Endothelial cell of umbilical vein (primary cell): ENCODE measurements around the gene VSX1. TPM values are rescaled to one million over a fixed set of nuclear protein-coding genes. Genes with fewer than 3 reads are reported as not detected.

ENCODE experiments used
- BruUV-seq: library from RNA; stranded (reverse); fragments of 400-500 nt; replicated peaks from 2 replicates; lab custom pipeline; 2021; lab: Mats Ljungman, UMichigan
- CTCF ChIA-PET: fragments of 300-600, 350-600 bp; sonication (Branson Sonifier 250); formaldehyde crosslinking; loops from one replicate; lab custom pipeline; 2021; ENCODE audit warnings: antibody characterized with exemption, inconsistent platforms; lab: Charles Lee
- POLR2A ChIA-PET: fragments of 300-600, 350-600 bp; sonication (Branson Sonifier 250); formaldehyde crosslinking; loops from one replicate; lab custom pipeline; 2021; ENCODE audit warnings: antibody characterized with exemption, inconsistent platforms; lab: Charles Lee
- DNase-seq: peaks from one replicate; pipeline ENCODE4 v3.0.0-alpha.2; 2011; ENCODE audit warnings: low read depth, low spot score
- FAIRE-seq: peaks from 2 replicates; lab custom pipeline; 2011; peaks lifted over from hg19 to GRCh38; lab: Jason Lieb, UNC
- H2AFZ ChIP-seq: 2 replicates; pipeline ENCODE4 v1.6.0; 2012; ENCODE audit warnings: low read depth, low read length, control low read depth, inconsistent platforms
- H3K27ac ChIP-seq: 2 replicates; pipeline ENCODE4 v1.5.1; 2011; ENCODE audit warnings: low read depth, mild to moderate bottlenecking, control low read depth, low read length, moderate library complexity; ENCODE audit not compliant: insufficient read depth
- H3K27me3 ChIP-seq, 2 experiments: 2 replicates each; pipeline versions ENCODE4 v1.6.0 to v1.6.1; 2011; ENCODE audit warnings: low read length in 2 of 2, mixed read lengths in 1 of 2; ENCODE audit not compliant: control insufficient read depth in 2 of 2, insufficient read depth in 2 of 2
- H3K36me3 ChIP-seq, 2 experiments: 2 replicates in 1 of 2; 3 replicates in 1 of 2; pipeline ENCODE4 v1.5.1; 2011; ENCODE audit warnings: low read length in 2 of 2, mild to moderate bottlenecking in 1 of 2, moderate library complexity in 1 of 2; ENCODE audit not compliant: control insufficient read depth in 2 of 2, insufficient read depth in 2 of 2; ENCODE audit errors: extremely low read depth in 1 of 2
- H3K4me1 ChIP-seq: 3 replicates; pipeline ENCODE4 v1.5.1; 2011; ENCODE audit warnings: mild to moderate bottlenecking, low read length; ENCODE audit not compliant: control insufficient read depth, insufficient read depth; ENCODE audit errors: extremely low read depth
- H3K4me2 ChIP-seq: 2 replicates; pipeline ENCODE4 v1.6.1; 2011; ENCODE audit warnings: low read length, control low read depth, mixed read lengths; ENCODE audit not compliant: insufficient read depth
- H3K4me3 ChIP-seq, 3 experiments: fragments of 200-600 bp in 1 of 3; sonication (generic), shearing (Covaris generic) in 1 of 3; replicated peaks in 1 of 3; 2 replicates each; pipeline ENCODE4 v1.5.1; 2011 to 2016; ENCODE audit warnings: control low read depth in 3 of 3, low read length in 3 of 3, mild to moderate bottlenecking in 2 of 3, inconsistent platforms in 1 of 3, low read depth in 1 of 3, moderate library complexity in 1 of 3; ENCODE audit not compliant: insufficient read depth in 1 of 3
- H3K79me2 ChIP-seq: 2 replicates; pipeline ENCODE4 v1.6.0; 2012; ENCODE audit warnings: low read length, inconsistent platforms; ENCODE audit not compliant: control insufficient read depth, insufficient read depth
- H3K9ac ChIP-seq: replicated peaks from 2 replicates; pipeline ENCODE3; 2011; ENCODE audit warnings: low read length, control low read depth; ENCODE audit not compliant: insufficient read depth; ENCODE audit errors: extremely low read depth
- H3K9me1 ChIP-seq: replicated peaks from 3 replicates; pipeline ENCODE4 v1.6.0; 2011; ENCODE audit warnings: mild to moderate bottlenecking, low read length; ENCODE audit not compliant: control insufficient read depth, insufficient read depth; ENCODE audit errors: extremely low read depth
- H3K9me3 ChIP-seq: replicated peaks from 2 replicates; pipeline ENCODE4 v1.5.1; 2012; ENCODE audit warnings: low read length, inconsistent platforms; ENCODE audit not compliant: control insufficient read depth, insufficient read depth
- H4K20me1 ChIP-seq: replicated peaks from 2 replicates; pipeline ENCODE3; 2011; ENCODE audit warnings: mild to moderate bottlenecking, low read length; ENCODE audit not compliant: control insufficient read depth, insufficient read depth; ENCODE audit errors: extremely low read depth
- EZH2 ChIP-seq: IDR thresholded peaks from 2 replicates; pipeline ENCODE4 v1.6.1; 2012; ENCODE audit warnings: borderline replicate concordance, low read depth, mild to moderate bottlenecking, moderate library complexity, low read length, inconsistent platforms; ENCODE audit not compliant: severe bottlenecking
- FOS ChIP-seq: IDR thresholded peaks from 2 replicates; pipeline ENCODE4 v1.6.1; 2011; ENCODE audit warnings: mild to moderate bottlenecking, low read length, moderate library complexity, borderline replicate concordance; ENCODE audit not compliant: insufficient read depth
- POLR2A ChIP-seq: IDR thresholded peaks from 2 replicates; pipeline ENCODE4 v1.6.1; 2012; ENCODE audit warnings: low read depth, mild to moderate bottlenecking, control low read depth, low read length
- POLR2AphosphoS5 ChIP-seq: IDR thresholded peaks from 2 replicates; pipeline ENCODE4 v1.6.1; 2012; ENCODE audit warnings: low read depth, mild to moderate bottlenecking, control low read depth, low read length, moderate library complexity; ENCODE audit not compliant: insufficient read depth
- dilution Hi-C: fragments of 300-500 bp; cut with MboI; formaldehyde crosslinking; loops from one replicate; pipeline ENCODE4 v1.15.0; 2019; ENCODE audit warnings: low sequenced_read_pairs; ENCODE audit not compliant: extremely low pct_ligation_motif_present
- intact Hi-C: fragments of 100-400 bp; cut with micrococcal nuclease; formaldehyde crosslinking; loops from one replicate; pipeline ENCODE4 v1.10.0; 2022
- polyA plus RNA-seq, 4 experiments: library from polyadenylated mRNA; depleted of rRNA in 3 of 4; stranded (reverse) in 3 of 4; unstranded in 1 of 4; fragments of >200 nt; gene quantifications; 2 replicates each; pipeline versions ENCODE4 v1.2.1 to v1.2.3, GENCODE V29; 2011 to 2012; ENCODE audit warnings: missing spikeins in 1 of 4
- total RNA-seq: library from RNA; stranded (reverse); gene quantifications from 2 replicates; pipeline ENCODE4 v1.2.3, GENCODE V29; 2021

Gene VSX1
- total and polyA plus RNA-seq, 2 donors (not counting 3 experiments of a cell fraction or from before 2014, with no cell fraction given), result not detected

DNA sequence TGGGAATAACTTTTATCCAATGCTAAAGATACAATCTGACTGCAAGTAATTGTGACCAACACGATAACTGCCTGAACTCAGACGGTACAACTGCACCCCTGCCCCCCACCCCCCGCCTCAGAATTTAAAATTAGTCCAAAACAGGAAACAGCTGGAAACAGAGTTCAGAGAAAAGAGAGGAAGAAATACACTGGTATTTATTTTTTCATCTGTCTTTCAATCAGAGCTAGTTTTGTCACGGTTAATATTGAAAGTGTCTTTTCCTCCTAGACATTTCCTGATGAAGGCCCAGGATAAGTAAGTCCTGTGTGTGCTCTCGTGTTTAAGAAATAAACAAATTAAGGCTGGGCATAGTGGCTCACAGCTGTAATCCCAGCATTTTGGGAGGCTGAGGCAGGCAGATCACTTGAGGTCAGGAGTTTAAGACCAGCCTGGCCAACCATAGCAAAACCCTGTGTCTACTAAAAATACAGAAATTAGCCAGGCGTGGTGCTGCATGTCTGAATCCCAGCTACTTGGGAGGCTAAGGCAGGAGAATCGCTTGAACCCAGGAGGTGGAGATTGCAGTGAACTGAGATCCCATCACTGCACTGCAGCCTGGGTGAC is 45.5 kb downstream of the VSX1 start:
- ChIA-PET POLR2A (no interaction called here), CTCF (interaction anchor here (0.9 kb wide), 1 partner anchor 21 kb away, joined by 4 read pairs; no protein-coding TSS in a partner anchor)
- intact Hi-C loops, result loop anchor here (1.0 to 2.0 kb wide), 2 partner anchors 21 to 42 kb away; no protein-coding TSS in a partner anchor
- dilution Hi-C loops, result no loop called here
- FAIRE-seq (peak; percentile 84), DNase-seq (peak; percentile 87)
- BruUV-seq, result no TSS peak
- no peak overlapping the region for H2AFZ ChIP-seq
- H3K27me3 ChIP-seq, result no peaks in the 10 kb centered on the region
- H3K36me3 ChIP-seq, result no peaks in the 10 kb centered on the region
- H3K4me2 ChIP-seq, result peak overlapping the region; percentile 13
- TF ChIP-seq POLR2AphosphoS5, result no peak
- no peak for TF ChIP-seq POLR2A
- TF ChIP-seq EZH2, result no peak
- no peak overlapping the region for H3K9ac ChIP-seq
- no peak overlapping the region for H3K4me3 ChIP-seq
- peaks cover 12% of the 10 kb centered on the region for H3K4me1 ChIP-seq
- H3K9me3 ChIP-seq, result no peaks in the 10 kb centered on the region
- H3K79me2 ChIP-seq, result no peaks in the 10 kb centered on the region
- no peaks in the 10 kb centered on the region for H3K9me1 ChIP-seq
- no peaks in the 10 kb centered on the region for H4K20me1 ChIP-seq
- H3K27ac ChIP-seq, result no peak overlapping the region

DNA sequence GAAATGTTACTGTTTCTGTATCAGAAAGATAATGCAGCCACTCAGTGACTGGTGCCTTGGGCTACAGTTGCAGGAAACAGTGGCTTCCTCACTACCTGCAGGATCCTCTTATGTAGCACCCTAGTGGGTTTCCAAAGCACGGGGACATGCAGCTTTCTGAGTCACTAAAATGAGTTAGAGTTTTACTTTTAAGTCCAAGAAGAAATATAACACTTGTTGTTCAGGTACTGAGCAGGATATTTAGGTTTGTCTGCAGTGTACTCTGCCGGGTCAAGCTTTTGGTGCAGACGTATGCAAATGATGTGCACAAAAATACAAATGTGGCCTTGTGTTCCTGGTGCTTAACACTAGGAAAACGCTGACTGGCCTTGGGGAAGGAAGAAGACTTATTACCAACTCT is 46.0 kb downstream of the VSX1 start:
- DNase-seq, result no peak
- H3K9me3 ChIP-seq, result no peaks in the 10 kb centered on the region
- no peaks in the 10 kb centered on the region for H3K27me3 ChIP-seq
- H3K36me3 ChIP-seq, result no peaks in the 10 kb centered on the region
- TF ChIP-seq POLR2AphosphoS5 (no peak), FOS (no peak)
- ChIA-PET CTCF (interaction anchor here (0.9 kb wide), 1 partner anchor 21 kb away, joined by 4 read pairs; no protein-coding TSS in a partner anchor), POLR2A (no interaction called here)
- H3K79me2 ChIP-seq, result no peaks in the 10 kb centered on the region
- H4K20me1 ChIP-seq, result no peaks in the 10 kb centered on the region
- H2AFZ ChIP-seq, result no peak overlapping the region
- intact Hi-C loops, result loop anchor here (1.0 to 2.0 kb wide), 2 partner anchors 21 to 41 kb away; no protein-coding TSS in a partner anchor
- no peak overlapping the region for H3K27ac ChIP-seq
- no peak overlapping the region for H3K9ac ChIP-seq
- peaks cover 12% of the 10 kb centered on the region for H3K4me1 ChIP-seq
- FAIRE-seq, result peak; percentile 43
- H3K4me2 ChIP-seq, result peak overlapping the region; percentile 13
- H3K4me3 ChIP-seq, result no peak overlapping the region
- dilution Hi-C loops, result no loop called here
- no peaks in the 10 kb centered on the region for H3K9me1 ChIP-seq
- no TSS peak for BruUV-seq
